OCI-LY3 (cell line): Measurements from ENCODE around the gene MAMDC2.

Source experiments
- H2AFZ ChIP-seq: fragments of 200-600, 300-600 bp; shearing (Covaris generic); 2 replicates; pipeline ENCODE4 v1.6.0; 2014; ENCODE audit warnings: antibody characterized with exemption, low read depth, low read length
- H3K27ac ChIP-seq: fragments of 200-600, 300-600 bp; sonication (generic); 2 replicates; pipeline ENCODE4 v1.5.1; 2014; ENCODE audit warnings: mild to moderate bottlenecking, low read length, moderate library complexity, mixed read lengths
- H3K27me3 ChIP-seq: fragments of 200-600, 300-600 bp; sonication (generic); 2 replicates; pipeline ENCODE4 v1.6.1; 2014; ENCODE audit warnings: low read depth, low read length, mixed read lengths
- H3K36me3 ChIP-seq: fragments of 200-600, 300-600 bp; sonication (generic); replicated peaks from 2 replicates; pipeline ENCODE3; 2014; ENCODE audit warnings: low read depth, low read length, mixed read lengths
- H3K4me1 ChIP-seq: fragments of 300-600, 200-600 bp; sonication (generic); 2 replicates; pipeline ENCODE4 v1.6.1; 2014; ENCODE audit warnings: low read length, mixed read lengths
- H3K4me2 ChIP-seq: fragments of 200-600, 300-600 bp; sonication (generic); 2 replicates; pipeline ENCODE4 v1.6.1; 2014; ENCODE audit warnings: low read length, mixed read lengths
- H3K4me3 ChIP-seq: fragments of 300-600, 200-600 bp; sonication (generic); 2 replicates; pipeline ENCODE4 v1.5.1; 2014; ENCODE audit warnings: antibody characterized with exemption, mild to moderate bottlenecking, low read length, moderate library complexity
- H3K79me2 ChIP-seq: fragments of 300-600, 200-600 bp; shearing (Covaris generic); 2 replicates; pipeline ENCODE4 v1.6.1; 2014; ENCODE audit warnings: mild to moderate bottlenecking, low read length, mixed read lengths
- H3K9ac ChIP-seq: fragments of 300-600, 200-600 bp; shearing (Covaris generic); 2 replicates; pipeline ENCODE4 v1.6.0; 2014; ENCODE audit warnings: mild to moderate bottlenecking, low read length, moderate library complexity
- H3K9me3 ChIP-seq: fragments of 200-600, 300-600 bp; shearing (Covaris generic); 2 replicates; pipeline ENCODE4 v1.6.1; 2014; ENCODE audit warnings: low read length, mixed read lengths; ENCODE audit not compliant: insufficient read depth
- H4K20me1 ChIP-seq: fragments of 200-600, 300-600 bp; sonication (generic); 2 replicates; pipeline ENCODE4 v1.6.1; 2016; ENCODE audit warnings: low read length, mixed read lengths; ENCODE audit not compliant: insufficient read depth
- EZH2phosphoT487 ChIP-seq: fragments of 200-600 bp; shearing (Covaris generic); IDR thresholded peaks from 2 replicates; pipeline ENCODE4 v1.6.1; 2018; ENCODE audit warnings: antibody characterized with exemption, mixed run types, low read depth
- TF ChIP-seq, protein P1 (sequence below): fragments of 200-600, 300-600 bp; sonication (generic); IDR thresholded peaks from 2 replicates; pipeline ENCODE4 v1.5.1; 2014; ENCODE audit warnings: antibody characterized with exemption, low read length, low read depth

The MAMDC2 gene

GRCh38 chr9:70085241-70085640, 41.6 kb downstream of the MAMDC2 start:
- H3K27ac ChIP-seq, result no peak overlapping the region
- no peaks in the 10 kb centered on the region for H3K4me1 ChIP-seq
- H3K9me3 ChIP-seq, result no peaks in the 10 kb centered on the region
- no peaks in the 10 kb centered on the region for H3K36me3 ChIP-seq
- H4K20me1 ChIP-seq, result no peaks in the 10 kb centered on the region
- H3K4me2 ChIP-seq, result no peak overlapping the region
- no peaks in the 10 kb centered on the region for H3K27me3 ChIP-seq
- TF ChIP-seq, protein P1, sequence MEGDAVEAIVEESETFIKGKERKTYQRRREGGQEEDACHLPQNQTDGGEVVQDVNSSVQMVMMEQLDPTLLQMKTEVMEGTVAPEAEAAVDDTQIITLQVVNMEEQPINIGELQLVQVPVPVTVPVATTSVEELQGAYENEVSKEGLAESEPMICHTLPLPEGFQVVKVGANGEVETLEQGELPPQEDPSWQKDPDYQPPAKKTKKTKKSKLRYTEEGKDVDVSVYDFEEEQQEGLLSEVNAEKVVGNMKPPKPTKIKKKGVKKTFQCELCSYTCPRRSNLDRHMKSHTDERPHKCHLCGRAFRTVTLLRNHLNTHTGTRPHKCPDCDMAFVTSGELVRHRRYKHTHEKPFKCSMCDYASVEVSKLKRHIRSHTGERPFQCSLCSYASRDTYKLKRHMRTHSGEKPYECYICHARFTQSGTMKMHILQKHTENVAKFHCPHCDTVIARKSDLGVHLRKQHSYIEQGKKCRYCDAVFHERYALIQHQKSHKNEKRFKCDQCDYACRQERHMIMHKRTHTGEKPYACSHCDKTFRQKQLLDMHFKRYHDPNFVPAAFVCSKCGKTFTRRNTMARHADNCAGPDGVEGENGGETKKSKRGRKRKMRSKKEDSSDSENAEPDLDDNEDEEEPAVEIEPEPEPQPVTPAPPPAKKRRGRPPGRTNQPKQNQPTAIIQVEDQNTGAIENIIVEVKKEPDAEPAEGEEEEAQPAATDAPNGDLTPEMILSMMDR, result no peak
- TF ChIP-seq EZH2phosphoT487, result no peak
- no peaks in the 10 kb centered on the region for H3K79me2 ChIP-seq
- no peak overlapping the region for H2AFZ ChIP-seq
- H3K4me3 ChIP-seq, result no peak overlapping the region
- no peak overlapping the region for H3K9ac ChIP-seq

DNA sequence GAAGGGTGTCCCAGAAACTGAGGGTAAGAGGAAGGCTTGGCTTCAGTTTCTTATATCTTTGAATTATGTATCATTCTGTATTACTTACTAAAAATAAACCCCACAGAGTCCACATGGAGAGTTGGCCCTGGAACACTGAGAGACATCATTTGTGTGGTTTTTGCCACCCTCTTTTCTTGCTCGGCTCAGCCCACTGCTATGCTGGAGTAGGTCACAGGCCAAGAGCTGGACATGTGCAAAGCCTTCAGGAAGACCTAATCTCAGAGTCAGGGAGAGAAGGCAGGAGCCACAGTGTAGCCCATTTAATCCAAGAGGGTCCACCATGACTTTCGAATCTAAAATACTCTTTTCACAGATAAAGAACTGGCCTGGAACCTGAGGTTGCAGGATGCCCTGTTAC, 47.5 kb downstream of the MAMDC2 start:
- Histone ChIP-seq H3K4me3 (no peak overlapping the region), H3K79me2 (no peaks in the 10 kb centered on the region), H2AFZ (no peak overlapping the region), H3K9ac (no peak overlapping the region), H3K36me3 (no peaks in the 10 kb centered on the region), H4K20me1 (no peaks in the 10 kb centered on the region), H3K4me2 (no peak overlapping the region), H3K27me3 (peaks cover 5% of the 10 kb centered on the region; the same call in 1 of the 2 replicates), H3K9me3 (no peaks in the 10 kb centered on the region), H3K4me1 (no peaks in the 10 kb centered on the region), H3K27ac (no peak overlapping the region)
- no peak for TF ChIP-seq EZH2phosphoT487
- TF ChIP-seq, protein P1, result no peak

DNA sequence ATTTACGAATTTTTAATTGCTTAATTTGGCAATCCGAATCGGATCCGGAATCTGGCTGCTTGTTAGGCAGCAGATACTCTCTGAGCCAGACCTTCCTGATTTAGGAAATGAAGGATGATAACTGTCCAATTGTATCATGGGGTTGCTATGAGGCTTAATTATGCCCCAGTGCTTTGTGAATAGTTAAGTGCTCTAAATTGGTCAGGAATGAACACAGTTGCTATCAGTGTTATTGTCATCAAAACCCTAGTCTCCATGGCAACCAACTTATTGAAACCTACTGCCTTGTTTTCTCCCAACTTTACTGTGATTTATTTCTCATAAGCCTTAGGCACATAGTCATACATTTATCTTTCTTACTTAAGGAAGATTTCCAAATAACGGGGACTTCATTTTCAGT, 47.9 kb downstream of the MAMDC2 start:
- Histone ChIP-seq H4K20me1 (no peaks in the 10 kb centered on the region), H3K36me3 (no peaks in the 10 kb centered on the region), H2AFZ (no peak overlapping the region), H3K9me3 (no peaks in the 10 kb centered on the region), H3K27me3 (peaks cover 5% of the 10 kb centered on the region; the same call in 1 of the 2 replicates), H3K4me1 (no peaks in the 10 kb centered on the region), H3K79me2 (no peaks in the 10 kb centered on the region), H3K4me3 (no peak overlapping the region), H3K4me2 (no peak overlapping the region), H3K9ac (no peak overlapping the region), H3K27ac (no peak overlapping the region)
- TF ChIP-seq EZH2phosphoT487, result no peak
- TF ChIP-seq, protein P1, result no peak

DNA sequence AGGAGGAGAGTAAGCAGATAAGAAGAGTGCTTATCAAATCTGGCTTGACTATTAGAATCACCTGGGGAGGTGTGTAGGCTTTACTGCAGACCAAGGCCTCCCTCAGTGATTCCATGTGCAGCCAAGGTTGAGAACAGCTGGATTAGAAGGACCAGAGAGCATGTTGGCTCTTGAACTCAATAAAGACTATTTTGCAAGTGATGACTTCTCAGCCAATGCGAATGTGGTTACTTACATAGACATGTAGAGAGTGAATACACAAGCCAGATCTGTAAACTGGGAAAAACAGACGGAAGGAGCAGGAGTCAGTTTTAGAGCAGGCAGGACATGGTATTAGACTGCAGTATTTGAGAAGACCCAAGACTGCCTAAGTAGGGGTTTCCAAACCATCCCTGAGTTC, 48.5 kb downstream of the MAMDC2 start:
- Histone ChIP-seq H4K20me1 (no peaks in the 10 kb centered on the region), H3K79me2 (no peaks in the 10 kb centered on the region), H3K4me3 (no peak overlapping the region), H3K9ac (no peak overlapping the region), H3K9me3 (no peaks in the 10 kb centered on the region), H2AFZ (no peak overlapping the region), H3K27ac (no peak overlapping the region), H3K36me3 (no peaks in the 10 kb centered on the region), H3K27me3 (peaks cover 6% of the 10 kb centered on the region; the same call in 1 of the 2 replicates), H3K4me2 (no peak overlapping the region), H3K4me1 (no peaks in the 10 kb centered on the region)
- TF ChIP-seq, protein P1, result no peak
- no peak for TF ChIP-seq EZH2phosphoT487
